Raji (cell line): ENCODE data around the gene ADGRA3.

Experiments used
- POLR2A ChIP-seq: IDR thresholded peaks from 2 replicates; pipeline ENCODE4 v1.6.1; 2011; ENCODE audit warnings: low read depth, low read length, control low read depth; ENCODE audit not compliant: insufficient read depth

ADGRA3 gene

GRCh38 chr4:22454216-22454838 lies 61.5 kb downstream of the ADGRA3 start:
- no peak for TF ChIP-seq POLR2A

GRCh38 chr4:22444813-22445212 lies 71.1 kb downstream of the ADGRA3 start:
- TF ChIP-seq POLR2A = no peak

- TF ChIP-seq POLR2A = no peak
Observed at GRCh38 chr4:22442956-22443355, 72.9 kb downstream of the ADGRA3 start.

GRCh38 chr4:22440999-22441398 lies 74.9 kb downstream of the ADGRA3 start:
- no peak for TF ChIP-seq POLR2A

- TF ChIP-seq POLR2A = no peak
Observed at GRCh38 chr4:22439947-22440346, 75.9 kb downstream of the ADGRA3 start.

- TF ChIP-seq POLR2A = no peak
Observed at GRCh38 chr4:22435652-22436051, 80.2 kb downstream of the ADGRA3 start.

GRCh38 chr4:22434895-22435294 lies 81.0 kb downstream of the ADGRA3 start:
- no peak for TF ChIP-seq POLR2A

- TF ChIP-seq POLR2A = no peak
Observed at GRCh38 chr4:22430626-22431025, 85.2 kb downstream of the ADGRA3 start.

- no peak for TF ChIP-seq POLR2A
Observed at GRCh38 chr4:22428441-22428840, 87.4 kb downstream of the ADGRA3 start.

GRCh38 chr4:22427675-22428074 lies 88.2 kb downstream of the ADGRA3 start:
- no peak for TF ChIP-seq POLR2A

- no peak for TF ChIP-seq POLR2A
Observed at GRCh38 chr4:22420291-22420690, 95.6 kb downstream of the ADGRA3 start.

- no peak for TF ChIP-seq POLR2A
Observed at GRCh38 chr4:22417408-22417807, 98.5 kb downstream of the ADGRA3 start.

- no peak for TF ChIP-seq POLR2A
Observed at GRCh38 chr4:22416403-22416802, 99.5 kb downstream of the ADGRA3 start.

GRCh38 chr4:22414833-22415232 lies 101.0 kb downstream of the ADGRA3 start:
- TF ChIP-seq POLR2A = no peak

GRCh38 chr4:22413471-22413870 lies 102.4 kb downstream of the ADGRA3 start:
- no peak for TF ChIP-seq POLR2A

GRCh38 chr4:22412013-22412412 lies 103.9 kb downstream of the ADGRA3 start:
- TF ChIP-seq POLR2A = no peak

- TF ChIP-seq POLR2A = no peak
Observed at GRCh38 chr4:22410645-22411247, 105.1 kb downstream of the ADGRA3 start.

GRCh38 chr4:22408474-22408873 lies 107.4 kb downstream of the ADGRA3 start:
- no peak for TF ChIP-seq POLR2A

GRCh38 chr4:22407361-22407760 lies 108.5 kb downstream of the ADGRA3 start:
- TF ChIP-seq POLR2A = no peak
